ENCODE data around the gene P3H3.

P3H3 gene

DNA sequence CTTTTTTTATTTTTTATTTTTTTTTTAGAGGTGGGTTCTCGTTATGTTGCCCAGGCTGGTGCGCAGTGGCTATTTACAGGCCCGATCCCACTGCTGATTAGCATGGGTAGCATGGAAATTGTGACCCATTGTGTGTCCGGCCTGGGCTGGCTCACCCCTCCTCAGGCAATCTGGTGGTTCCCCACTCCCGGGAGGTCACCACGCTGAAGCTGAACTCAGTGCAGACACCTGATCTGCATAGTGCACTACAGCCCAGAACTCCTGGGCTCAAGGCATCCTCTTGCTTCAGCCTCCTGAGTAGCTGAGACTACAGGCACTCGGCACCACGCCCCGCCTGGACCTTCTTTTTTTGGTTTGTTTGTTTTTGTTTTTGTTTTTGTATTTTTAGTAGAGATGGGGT lies 44.4 kb upstream of the P3H3 start:
- no peak for TF ChIP-seq CTCF (IDR thresholded peaks at IDR 0.05)

DNA sequence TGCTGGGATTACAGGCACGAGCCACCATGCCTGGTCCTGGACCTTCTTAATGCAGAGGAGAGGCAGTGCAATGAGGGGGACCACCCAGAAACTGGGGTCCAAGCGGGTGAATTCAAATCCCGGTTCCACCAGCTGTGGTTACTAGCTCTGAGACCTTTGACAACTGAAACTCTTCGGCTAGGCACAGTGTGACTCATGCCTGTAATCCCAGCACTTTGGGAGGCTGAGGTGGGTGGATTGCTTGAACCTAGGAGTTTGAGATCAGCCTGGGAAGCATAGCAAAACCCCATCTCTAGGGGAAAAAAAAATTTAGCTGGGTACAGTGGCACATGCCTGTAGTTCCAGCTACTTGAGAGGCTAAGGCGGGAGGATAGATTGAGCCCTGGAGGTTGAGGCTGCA lies 43.9 kb upstream of the P3H3 start:
- no peak for TF ChIP-seq CTCF (IDR thresholded peaks at IDR 0.05)

DNA sequence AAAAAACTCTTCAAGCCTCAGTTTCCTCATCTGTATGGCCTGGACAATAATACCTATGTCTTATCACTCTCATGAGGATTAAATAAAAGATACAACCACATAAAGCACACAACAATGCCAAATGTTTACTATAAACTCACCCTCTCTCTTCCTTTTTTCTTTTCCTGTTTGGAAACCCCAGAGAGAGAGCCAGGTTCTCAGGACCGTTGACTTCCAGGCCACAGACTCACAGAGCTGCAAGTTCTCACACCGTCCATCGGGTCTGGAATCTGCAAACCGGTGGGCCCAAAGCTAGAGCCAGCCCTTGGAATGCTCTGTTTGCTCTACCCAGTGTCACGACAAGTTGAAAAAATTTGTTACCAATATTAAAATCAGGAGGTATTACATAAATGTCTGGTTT lies 43.4 kb upstream of the P3H3 start:
- TF ChIP-seq CTCF (IDR thresholded peaks at IDR 0.05), result no peak

- no peak for TF ChIP-seq CTCF (IDR thresholded peaks at IDR 0.05)
Measured at GRCh38 chr12:6786416-6787094, 41.7 kb upstream of the P3H3 start.

DNA sequence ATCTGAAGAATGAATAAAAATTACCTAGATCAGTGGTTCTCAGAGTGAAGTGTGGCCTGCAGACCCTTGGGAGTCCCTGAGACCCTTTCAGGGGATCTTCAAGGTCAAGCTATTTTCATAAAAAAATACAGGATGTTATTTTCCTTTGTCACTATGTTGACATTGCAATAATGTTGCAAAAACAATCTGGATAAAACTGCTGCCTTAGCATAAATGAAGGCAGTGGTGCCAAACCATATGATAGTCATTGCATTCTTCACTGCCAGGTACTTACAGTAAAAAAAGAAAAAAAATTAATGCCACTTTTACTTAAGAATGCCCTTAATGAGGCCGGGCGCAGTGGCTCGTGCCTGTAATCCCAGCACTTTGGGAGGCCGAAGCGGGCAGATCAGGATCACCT lies 40.9 kb upstream of the P3H3 start:
- TF ChIP-seq CTCF (IDR thresholded peaks at IDR 0.05), result no peak

DNA sequence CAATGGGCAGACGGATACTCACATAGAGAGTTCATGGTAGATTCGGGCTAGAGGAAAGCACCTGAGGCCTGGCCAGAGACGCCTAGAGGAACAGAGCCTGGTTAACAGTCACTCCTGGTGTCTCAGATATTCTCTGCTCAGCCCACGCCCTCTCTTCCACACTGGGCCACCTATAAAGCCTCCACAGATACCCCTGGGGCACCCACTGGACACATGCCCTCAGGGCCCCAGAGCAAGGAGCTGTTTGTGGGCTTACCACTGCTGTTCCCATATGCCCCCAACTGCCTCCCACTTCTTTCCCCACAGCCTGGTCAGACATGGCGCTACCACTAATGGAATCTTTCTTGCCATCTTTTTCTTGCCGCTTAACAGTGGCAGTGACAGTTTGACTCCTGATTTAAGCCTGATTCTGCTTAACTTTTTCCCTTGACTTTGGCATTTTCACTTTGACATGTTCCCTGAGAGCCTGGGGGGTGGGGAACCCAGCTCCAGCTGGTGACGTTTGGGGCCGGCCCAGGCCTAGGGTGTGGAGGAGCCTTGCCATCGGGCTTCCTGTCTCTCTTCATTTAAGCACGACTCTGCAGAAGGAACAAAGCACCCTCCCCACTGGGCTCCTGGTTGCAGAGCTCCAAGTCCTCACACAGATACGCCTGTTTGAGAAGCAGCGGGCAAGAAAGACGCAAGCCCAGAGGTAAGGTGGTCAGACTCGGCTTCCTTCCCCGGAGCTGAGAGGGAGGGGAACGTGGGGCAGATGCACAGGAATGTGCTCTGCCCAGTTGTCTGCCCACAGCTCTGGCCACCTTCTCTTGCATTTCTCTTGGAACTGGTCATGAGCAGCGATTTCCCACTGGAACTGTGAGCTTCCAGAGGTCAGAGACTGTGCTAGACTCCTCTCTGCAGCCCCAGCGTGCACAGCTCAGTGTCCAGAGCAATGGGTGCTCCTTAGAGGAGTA lies 39.0 kb upstream of the P3H3 start, which contains the start of gene CD4:
Gene CD4, plus strand, starts transcription at position 557 of the 953 bp plus-strand sequence. CDS start 10,611 bp downstream, outside the sequence.
- no peak for TF ChIP-seq CTCF (IDR thresholded peaks at IDR 0.05)

DNA sequence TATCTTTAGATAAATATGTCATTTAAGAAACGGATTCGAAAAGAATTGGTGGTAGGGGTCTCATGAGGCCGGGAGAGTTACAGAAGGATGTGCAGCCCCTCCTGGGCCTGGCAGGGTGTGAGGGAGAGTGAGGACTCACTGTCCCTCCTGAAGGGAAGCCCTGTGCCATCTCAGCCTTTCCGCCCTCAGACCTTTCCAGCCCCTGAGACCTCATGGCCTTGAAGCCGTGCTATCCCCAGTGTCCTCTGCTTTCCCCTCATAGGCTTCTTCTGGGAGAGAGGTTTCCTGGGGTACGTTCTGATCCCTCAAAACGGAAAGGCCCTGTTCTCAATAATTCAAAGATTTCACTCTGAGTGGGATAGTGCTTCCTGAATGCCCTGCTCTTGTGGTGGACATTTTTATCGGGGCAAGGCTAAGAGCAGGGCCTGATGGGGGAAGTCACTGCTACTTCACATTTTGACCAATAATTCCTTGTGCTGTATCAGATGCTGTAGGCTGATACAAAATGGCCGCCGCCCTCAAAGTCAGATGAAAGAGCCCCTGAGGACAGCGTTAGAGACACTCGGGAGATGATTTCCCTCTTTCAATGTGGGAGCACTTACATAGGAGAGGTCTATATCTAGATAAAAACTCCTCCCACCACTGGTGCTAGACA lies 37.6 kb upstream of the P3H3 start:
- TF ChIP-seq CTCF (IDR thresholded peaks at IDR 0.05), result no peak
